GM21447 (cell line): ENCODE results near the gene KMT2B.

Experiments used
- ATAC-seq: cut with Tn5 transposase; IDR thresholded peaks from one replicate; pipeline ENCODE4 v1.9.1; 2021; ENCODE audit not compliant: unreplicated experiment

The KMT2B gene

DNA sequence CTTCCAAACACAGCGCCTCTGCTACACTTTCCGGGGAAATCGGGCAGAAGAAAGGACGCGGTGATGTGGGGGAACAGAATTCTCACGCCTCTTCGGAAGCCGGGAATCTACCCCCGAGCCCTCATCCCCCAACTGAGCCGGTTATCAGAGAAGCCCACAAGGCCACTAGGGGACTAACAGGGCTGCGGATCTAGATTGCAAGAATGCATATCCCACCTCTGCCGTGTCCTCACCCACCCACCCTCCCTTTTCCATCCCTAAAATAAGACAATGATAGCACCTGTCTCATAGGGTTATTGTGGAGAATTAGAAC lies 23.4 kb downstream of the KMT2B start:
- ATAC-seq, result no peak

DNA sequence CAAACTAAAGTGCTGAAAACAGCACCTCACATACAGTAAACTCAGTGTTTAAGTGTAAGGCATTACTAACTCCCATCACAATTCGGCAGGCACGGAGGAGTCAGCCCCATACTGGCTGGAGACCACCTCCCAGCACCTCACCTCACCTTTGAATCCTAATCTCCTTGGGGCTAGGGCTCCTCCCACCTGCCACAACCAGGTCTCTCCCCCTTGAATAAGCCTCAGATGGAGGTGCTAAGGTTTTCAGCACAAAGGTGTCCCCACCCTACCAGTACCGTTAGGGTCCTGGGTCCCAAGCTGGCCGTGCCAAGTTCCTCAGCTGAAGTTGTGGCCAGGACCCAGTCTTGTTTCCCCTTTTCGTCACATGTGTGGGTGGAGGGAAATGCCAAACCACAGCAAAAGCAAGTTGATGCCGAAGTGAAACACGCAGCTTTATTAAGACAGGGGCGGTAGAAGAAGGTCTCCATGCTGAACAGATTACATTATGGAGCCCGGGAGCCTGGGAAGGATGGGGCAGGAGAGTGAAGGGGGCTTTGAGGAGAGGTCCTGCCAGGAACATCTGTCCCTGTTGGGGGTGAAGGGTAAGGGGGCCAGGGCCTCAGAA lies 24.4 kb downstream of the KMT2B start, which contains the start of gene IGFLR1:
TSS of gene IGFLR1 (minus strand) at position 332 of the 604 bp plus-strand sequence. CDS start 1,272 bp downstream, outside the sequence.
- no peak for ATAC-seq

DNA sequence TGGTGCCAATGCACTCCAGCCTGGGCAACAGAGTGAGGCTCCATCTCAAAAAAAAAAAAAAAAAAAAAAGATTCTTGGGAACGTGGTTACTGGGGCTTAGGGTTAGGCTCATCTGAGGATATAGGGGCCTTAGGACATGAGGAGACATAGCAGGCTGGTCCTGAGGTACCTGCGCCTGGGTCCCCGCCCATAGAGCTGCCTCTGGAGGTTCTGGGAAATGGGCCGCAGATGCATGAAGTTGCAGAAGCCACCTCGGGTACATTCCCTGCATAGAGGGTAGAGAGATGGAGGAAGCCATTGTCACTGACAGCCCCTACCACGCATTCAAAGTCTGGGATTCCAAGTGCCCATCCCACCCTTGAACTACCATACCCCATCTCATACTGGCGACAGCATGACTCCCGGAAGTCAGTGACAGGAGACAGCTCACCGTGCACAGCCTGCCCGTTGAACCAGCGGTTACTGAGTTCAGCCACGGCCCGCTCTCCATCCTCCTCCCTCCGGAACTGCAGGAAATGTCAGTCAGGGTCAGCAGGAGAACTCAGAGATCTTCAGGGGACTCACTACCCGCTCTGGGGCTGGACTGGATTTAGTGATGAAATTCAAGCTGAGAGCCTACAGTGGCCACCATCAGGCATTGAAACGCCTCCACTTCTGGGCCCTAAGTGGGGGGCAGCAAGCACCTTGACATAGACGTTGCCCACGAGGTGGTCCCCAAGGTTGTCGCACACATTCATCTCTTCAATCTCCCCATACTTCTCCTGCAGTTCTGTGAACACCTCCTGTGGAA lies 26.0 kb downstream of the KMT2B start:
- no peak for ATAC-seq

DNA sequence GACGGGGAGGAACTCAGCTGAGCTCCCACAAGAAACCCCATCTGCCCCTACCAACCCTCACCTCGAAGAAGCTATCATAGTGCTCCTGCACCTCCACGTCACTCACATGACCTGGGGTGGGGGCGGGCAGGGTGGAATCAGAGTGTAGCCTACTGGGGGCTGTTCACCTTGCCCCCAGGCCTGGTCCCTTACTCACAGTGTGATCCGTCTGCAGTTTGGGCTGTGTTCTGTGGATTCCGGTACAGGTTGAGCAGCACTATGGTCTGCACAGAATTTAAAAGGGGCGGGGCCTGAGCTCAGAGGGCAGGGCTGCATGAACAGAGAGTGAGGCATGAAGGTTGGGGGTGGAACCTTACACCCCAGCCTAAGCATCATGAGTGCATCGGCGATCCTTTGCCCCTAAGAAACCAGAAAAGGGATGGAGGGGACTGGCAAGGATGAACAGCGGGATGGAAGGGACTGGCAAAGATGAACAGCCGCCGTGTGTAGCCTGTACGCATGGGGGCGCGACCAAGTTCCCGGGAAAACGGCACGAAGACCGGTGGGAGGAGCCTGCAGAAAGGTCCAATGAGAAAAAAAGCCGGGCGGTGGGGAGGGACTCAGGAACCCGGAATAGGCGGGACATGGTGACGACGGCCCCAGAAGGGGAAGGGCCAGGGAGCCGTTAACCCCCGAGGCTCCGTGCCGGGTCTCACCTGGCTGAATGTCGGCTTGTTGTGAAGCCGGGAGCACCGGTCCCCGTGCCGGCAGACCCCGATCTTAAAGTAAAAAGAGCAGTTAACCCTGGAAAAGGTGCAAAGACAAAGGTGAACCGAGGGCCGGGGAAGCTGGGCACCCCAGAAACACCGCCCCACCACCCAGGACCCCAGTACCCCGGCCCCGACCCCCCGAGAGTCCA lies 26.9 kb downstream of the KMT2B start:
- ATAC-seq, result peak; percentile 40

DNA sequence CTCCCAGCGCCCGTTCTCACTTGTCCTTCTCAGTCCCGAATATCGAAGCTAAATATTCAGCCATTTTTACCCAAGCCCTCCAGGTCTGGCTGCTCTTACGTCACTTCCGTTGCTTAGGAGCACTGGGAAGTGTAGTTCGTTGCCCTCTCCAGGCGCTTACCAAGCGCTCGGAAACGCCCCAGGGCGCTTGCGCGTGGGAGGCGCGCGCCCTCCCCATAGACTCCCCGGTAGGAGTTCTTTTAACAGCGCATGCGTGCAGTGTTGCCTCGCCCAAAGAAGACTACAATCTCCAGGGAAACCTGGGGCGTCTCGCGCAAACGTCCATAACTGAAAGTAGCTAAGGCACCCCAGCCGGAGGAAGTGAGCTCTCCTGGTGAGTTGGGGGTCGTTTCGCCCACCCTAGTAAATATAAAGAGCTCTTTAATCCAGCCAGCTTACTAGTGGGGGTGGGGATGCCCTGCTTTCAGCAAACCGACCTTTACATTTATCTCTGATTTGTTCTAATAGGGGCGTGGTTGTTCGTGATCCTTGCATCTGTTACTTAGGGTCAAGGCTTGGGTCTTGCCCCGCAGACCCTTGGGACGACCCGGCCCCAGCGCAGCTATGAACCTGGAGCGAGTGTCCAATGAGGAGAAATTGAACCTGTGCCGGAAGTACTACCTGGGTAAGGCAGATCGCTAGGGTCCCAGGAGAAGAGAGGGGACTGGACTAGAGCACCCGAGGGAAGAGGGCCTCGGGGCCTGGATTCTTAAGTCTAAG lies 27.7 kb downstream of the KMT2B start, which contains the start of the genes PSENEN and U2AF1L4:
TSS of gene PSENEN (plus strand) at position 324 of the 759 bp plus-strand sequence. CDS start at position 604, 280 bp downstream.
TSS of gene U2AF1L4 (minus strand) at position 91 of the 759 bp plus-strand sequence. CDS start at position 64, 27 bp downstream.
- ATAC-seq, result peak; percentile 33

DNA sequence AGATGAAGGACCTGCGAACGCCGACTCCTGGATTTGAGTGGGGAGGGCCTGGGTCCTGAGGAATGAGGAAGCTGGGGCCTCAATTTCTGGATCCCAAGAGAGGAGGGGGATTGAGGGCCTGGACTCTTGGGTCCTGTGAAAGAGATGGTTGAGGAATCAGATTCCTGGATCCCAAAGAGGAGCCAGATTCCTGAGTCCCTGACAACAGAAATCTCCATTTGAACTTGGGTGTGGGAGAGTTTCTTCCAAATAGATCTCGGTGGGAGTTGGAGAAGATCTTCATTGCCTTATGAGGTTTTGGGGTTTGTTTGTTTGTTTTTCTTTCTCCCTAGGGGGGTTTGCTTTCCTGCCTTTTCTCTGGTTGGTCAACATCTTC lies 28.3 kb downstream of the KMT2B start:
- ATAC-seq, result no peak

DNA sequence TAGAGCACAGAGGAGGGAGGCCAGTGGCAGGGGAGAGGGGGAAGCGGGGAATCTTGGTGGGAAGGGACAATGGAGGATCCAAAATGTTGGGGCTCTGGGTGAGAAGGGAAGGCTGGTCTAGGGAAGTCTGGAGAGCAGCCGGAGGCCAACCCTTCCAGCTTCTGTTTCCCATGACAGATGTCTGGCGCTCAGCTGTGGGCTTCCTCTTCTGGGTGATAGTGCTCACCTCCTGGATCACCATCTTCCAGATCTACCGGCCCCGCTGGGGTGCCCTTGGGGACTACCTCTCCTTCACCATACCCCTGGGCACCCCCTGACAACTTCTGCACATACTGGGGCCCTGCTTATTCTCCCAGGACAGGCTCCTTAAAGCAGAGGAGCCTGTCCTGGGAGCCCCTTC lies 28.7 kb downstream of the KMT2B start:
- ATAC-seq, result no peak

DNA sequence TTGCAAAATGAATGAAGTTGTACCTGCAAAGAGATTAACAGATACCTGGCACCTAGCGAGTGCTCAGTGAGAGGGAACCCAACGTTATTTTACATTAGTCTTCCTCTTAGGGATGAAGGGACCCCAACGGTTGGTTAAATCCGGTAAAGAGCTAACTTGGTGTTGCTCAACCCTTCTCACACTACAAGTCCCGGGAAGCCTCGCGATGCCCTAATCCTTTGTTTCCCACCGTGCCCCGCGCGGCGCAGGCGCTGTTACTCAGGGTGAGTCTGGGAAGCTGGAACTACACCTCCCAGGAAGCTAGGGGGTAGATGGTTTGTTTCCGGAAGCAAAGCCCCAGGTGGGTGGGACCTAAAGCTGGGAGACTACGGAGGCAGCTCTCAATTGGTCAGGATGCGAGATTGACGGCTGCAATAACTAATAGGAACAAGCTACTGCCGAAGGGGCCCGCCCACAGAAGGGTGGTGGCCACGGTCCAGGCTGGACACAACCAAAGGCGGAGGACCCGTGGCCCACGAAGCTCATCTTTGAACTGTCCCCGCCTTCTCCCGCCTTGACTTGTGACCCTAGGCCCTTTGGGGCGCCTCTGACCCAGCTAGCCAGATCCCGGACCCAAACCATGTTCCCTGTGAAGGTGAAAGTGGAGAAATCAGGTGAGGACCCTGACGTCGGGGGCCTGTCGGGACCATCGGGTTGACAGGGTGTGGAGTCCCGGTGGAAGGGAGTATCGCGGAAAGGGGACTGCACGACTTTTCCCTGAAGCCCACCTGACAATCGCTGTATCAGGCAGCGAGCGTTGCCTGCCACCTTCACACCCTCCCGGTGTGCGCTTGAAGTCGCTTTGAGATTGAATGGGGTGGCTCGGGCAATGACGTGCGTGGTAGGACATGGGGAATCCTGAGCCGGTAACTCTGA lies 30.6 kb downstream of the KMT2B start, which contains the start of gene LIN37:
TSS of gene LIN37 (plus strand) at position 471 of the 915 bp plus-strand sequence. CDS start at position 620, 149 bp downstream.
- ATAC-seq, result peak; percentile 72

DNA sequence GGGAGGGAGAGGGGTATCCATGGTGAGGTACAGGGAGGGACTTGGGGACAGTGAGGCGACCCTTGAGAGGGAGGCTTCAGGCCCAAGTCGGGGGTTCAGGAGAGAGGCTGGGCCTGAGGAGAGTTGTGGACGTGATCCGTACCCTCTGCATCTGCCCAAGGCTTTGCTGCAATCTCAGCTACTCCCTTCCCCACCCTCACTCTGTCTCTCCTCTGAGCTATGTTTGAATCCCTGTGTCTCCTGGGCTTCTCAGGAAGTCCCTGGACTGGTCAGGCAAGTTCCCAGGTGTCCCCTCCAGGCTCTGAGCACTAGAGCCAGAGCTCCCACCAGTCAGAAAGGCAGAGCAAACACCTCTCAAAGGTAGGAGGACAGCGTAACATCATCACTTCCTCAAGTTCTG lies 32.4 kb downstream of the KMT2B start:
- ATAC-seq, result no peak

DNA sequence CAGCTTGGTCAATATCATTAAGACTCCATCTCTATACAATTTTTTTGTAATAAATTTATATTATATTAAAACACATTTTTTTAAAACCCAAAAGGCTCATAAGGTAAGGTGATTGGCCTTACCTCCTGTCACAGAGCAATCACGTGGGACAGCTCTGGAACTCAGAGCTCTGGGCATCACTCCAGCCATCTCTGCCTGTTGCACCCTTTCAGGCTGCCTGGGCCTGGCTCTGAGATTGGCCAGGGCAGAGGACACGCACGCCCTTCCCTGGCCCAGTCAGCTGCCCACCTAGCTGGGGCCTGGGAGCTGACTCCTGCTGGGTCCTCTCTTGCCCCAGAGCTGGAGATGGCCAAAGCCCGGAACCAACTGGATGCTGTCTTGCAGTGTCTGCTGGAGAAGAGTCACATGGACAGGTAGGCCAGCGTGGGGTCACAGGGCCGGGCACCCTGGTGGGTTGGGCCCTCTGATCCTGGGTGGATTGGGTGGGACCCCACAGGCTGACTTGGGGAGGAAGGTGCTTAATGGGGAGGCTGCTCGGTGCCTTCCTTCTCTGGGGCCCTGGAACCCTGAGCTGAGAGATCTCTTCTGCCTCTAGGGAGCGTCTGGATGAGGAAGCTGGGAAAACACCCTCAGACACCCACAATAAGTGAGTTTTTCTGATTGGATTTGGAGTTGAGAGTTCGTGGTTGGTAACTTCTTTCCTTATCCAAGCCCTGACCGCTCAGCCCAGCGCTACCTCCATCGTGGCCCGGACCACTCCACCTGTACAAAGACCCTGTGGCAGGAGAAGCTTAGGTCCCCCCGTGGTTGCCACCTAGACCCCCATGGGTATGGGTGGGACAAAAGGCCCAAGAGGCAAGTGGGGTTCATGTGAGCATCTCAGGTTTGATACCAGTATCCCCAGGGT lies 34.3 kb downstream of the KMT2B start:
- no peak for ATAC-seq

DNA sequence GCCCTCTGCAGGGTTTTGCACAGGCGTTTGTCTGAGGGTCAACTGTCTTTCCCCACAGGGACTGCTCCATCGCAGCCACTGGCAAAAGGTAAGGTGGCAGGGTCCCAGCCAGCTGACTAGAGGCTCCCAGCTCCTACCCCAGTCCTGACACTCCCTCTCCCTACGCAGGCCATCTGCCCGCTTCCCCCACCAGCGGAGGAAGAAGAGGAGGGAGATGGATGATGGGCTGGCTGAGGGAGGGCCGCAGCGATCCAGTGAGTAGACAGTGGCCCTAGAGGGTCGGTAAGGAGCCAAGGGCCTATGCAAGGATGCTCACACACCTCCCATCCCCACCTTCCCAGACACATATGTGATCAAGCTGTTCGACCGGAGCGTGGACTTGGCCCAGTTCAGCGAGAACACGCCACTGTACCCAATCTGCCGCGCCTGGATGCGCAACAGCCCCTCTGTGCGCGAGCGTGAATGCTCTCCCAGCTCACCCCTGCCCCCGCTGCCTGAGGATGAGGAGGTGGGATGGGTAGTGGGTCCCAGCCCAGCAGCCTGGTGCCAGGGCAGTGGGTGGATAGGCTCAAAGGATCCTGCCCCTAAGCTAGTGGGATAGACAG lies 35.0 kb downstream of the KMT2B start:
- ATAC-seq, result no peak

DNA sequence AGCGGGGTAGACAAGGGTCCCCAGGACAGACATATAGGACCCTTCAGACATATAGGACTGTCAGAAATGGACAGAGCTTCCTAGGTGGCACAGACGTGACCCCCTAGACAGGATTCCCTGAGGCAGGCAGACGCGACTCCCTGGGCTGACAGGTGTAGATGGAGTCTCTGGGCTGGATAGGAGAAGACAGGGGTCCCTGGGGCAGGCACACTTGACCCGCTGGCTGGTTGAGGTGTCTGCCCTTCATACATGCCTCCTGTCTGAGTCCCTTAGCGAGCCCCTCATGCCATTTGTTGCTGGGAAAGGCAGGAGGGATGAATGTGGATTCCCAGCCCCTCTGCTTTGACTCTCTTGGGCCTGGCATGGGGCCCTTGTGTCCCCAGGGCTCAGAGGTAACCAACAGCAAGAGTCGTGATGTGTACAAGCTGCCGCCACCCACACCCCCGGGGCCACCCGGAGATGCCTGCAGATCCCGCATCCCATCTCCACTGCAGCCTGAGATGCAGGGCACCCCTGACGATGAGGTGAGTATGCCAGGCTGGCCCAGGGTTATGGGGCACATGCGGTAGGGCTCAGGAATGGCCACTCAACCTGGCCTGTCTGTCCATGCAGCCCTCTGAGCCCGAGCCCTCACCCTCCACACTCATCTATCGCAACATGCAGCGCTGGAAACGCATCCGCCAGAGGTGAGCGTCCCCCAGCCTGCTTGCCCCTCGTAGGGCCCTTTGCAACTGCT lies 36.0 kb downstream of the KMT2B start:
- ATAC-seq, result no peak

DNA sequence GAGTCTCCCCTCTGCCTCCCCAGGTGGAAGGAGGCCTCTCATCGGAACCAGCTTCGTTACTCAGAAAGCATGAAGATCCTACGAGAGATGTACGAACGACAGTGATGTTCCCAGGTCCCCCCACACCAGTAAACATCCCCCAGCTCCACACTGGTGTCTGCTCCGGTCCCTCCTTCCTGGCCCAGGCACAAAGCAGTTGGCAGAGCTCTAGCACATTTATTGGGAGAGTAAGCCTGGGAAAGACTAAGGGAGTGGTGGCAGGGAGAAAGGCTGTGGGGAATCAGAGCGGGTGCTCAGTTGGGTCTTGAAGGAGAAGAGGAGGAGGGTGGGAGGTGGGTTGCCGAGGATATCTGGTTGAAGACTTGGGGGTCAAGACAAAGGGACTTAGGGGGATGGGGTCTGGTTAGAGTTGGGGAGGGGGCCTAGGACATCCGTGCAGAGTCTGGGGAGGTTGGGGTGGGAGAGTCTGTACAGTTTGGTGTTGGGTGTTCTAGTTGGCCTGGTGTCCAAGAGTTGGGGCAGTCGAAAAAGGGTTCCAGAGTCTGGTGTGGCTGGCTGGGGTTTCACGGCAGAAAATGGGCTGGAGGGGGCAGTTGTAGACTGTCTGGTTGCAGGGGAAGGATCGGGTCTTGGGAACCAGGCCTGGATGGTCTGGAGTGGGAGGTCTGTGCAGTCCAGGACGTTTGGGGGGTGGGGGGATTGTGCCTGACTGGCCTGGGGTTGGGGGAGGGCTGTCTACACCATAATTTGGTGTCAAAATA lies 36.7 kb downstream of the KMT2B start:
- ATAC-seq, result no peak

DNA sequence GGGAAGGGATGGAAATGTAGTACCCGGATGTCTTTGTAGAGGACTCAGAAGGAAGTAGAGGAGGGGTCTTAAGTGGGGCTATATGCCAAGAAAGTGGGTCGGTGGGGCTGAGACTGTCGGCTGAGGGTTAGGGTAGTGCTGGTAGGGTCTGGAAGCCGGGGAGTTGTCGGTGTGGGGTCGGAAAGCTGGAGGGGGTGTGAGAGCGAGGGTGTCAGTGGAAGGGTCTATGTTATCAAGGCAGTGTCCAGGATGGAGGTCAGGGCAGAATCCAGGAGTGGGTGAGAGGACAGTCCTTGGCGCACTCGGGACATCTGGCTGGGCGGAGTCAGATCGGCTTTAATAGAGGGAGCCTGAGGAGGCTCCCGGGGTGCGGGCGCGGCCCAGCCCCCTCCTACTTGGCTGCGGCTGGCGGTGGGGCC lies 37.3 kb downstream of the KMT2B start:
- no peak for ATAC-seq

DNA sequence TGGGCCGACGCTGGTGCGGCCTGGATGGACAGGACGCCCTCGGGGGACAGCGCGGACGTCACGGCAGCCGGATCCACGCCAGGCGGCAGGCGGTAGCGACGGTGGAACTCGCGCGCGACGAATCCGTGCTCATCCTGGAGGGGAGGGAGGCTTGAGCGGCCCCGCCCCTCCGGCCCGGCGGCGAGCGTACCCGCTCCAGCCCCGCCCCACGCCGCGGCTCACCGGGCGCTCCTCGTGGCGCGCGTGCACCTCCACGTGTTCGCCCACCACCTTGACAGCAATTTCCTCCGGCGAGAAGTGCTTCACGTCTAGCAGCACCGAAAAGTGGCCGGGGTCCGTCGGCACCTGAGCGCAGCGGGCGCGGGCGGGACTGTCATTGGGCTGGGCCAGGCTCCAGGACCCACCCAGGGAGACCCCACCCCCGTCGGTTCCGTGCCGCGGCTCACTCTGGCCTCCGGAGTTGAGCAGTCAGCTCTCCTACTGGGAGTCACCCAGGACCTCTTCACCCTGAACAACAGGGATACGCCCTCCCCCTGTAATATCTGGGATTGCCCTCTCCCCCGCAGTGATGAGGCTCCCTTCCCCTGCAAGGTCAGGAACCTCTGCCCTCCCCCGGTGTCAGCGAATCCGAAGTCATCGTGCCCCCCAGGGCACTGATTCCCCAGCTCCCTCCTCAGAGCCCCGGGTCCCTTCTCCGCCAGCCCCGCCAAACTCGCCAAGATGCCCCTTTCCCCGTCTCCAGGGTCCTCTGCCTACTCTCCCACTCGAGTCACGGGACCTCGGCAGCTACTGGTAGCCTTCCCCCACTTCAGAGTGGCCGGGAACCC lies 38.0 kb downstream of the KMT2B start:
- no peak for ATAC-seq
